HG03354 (cell line): ENCODE results near the gene SYNJ2.

Experiments used
- ATAC-seq: cut with Tn5 transposase; IDR thresholded peaks from one replicate; pipeline ENCODE4 v1.9.1; 2021; ENCODE audit warnings: mild to moderate bottlenecking; ENCODE audit not compliant: unreplicated experiment, poor library complexity, severe bottlenecking

SYNJ2 gene

DNA sequence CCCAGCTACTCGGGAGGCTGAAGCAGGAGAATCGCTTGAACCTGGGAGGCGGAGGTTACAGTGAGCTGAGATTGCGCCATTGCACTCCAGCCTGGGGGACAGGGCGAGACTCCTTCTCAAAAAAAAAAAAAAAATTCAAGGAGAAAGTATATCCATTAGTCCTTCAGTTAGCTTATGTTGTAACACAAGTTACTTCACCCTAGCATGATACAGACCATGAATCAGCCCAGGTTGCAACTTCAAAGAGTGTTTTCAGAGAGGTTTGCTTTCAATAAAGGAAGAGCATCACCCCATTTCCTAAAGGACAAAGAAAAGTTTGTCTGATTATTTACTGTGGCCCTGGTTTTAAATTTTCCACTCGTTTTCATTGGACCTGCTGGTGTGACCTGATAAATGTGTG lies 113.4 kb downstream of the SYNJ2 start:
- no peak for ATAC-seq

DNA sequence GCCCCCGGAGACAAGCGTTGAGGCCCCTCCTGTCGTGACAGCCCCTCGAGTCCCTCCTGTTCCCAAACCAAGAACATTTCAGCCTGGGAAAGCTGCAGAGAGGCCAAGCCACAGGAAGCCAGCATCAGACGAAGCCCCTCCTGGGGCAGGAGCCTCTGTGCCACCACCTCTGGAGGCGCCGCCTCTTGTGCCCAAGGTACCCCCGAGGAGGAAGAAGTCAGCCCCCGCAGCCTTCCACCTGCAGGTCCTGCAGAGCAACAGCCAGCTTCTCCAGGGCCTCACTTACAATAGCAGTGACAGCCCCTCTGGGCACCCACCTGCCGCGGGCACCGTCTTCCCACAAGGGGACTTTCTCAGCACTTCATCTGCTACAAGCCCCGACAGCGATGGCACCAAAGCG lies 114.0 kb downstream of the SYNJ2 start:
- ATAC-seq = no peak

DNA sequence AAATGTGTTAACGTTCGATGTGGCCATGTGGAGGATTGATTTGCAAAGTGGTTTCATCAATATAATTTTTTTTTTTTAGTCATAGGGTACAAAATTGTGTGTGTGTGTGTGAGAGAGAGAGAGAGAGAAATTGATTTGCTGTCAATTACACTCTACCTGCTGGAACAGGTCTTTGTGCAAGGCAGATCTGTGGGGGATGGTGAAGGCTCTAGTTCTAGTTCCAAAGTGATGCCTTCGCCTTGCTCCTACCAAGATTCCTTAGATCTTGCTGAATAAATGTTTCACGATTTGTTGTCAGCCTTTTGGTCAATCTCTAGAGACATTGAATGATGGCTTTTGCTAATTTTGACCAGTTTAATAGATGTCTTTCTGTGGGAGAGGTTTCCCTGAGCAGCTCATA lies 121.6 kb downstream of the SYNJ2 start:
- no peak for ATAC-seq

DNA sequence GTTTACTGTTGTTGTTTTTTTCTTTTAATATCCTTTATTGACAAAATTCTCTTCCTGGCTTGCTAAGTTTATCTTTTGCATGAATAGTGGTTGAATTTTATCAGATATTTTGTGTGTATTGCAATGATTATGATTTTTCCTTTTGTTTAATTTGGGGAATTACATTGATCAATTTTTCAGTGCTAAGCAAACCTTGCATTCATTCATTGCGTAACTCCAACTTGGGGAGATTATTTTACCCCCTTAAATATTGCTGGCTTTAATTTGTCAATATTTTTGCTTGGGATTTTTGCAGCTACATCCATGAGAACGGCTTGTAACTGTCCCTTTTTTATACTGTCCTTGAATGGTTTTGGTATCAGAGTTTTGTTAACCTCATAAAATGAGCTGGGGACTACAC lies 123.0 kb downstream of the SYNJ2 start:
- no peak for ATAC-seq

DNA sequence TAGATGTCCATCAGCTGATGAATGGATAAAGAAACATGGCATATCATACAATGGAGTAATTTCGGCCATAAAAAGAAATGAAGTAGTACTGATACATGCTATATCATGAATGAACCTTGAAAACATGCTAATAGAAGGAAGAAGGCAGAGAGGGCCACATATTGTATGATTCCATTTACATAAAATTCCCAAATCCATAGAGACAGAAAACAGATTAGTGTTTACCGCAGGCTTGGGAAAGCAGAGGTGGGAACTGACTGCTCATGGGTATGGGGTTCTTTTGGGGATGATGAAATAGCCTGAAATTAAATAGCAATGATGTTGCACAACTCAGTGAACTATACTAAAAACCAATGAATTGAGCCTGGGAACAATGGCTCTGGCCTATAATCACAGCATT lies 128.1 kb downstream of the SYNJ2 start:
- no peak for ATAC-seq

DNA sequence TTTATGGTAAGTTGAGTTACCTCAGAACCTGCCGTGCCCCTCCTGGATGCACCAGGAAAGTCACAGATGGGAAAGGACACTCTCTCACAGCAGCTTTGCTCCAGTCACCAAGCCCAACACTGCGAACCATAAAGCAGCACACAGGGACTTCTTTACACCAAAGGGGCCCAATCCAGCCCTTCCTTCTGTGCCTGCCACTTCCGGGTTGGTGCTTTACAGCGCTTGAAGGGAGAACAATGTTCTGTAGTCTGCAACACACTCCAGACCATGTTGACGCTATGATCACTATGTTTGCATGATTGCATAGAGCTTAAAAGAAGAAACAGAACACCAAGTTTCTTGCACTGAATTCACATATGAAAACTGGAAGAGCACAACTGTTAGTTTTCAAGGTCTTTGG lies 129.3 kb downstream of the SYNJ2 start:
- no peak for ATAC-seq

DNA sequence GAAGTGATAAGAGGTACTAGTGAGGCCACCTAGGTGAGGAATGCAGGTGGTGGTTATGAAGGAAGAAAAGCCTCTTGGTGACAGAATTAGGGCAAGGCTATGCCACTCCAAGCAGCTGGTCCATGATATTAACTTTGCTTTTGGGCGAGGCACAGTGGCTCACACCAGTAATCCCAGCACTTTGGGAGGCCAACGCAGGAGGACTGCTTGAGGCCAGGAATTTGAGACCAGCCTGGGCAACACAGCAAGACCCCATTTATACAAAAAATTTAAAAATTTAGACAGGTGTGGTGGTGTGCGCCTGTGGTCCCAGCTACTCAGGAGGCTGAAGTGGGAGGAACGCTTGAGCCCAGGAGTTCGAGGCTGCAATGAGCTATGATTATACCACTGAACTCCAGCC lies 130.3 kb downstream of the SYNJ2 start:
- no peak for ATAC-seq

DNA sequence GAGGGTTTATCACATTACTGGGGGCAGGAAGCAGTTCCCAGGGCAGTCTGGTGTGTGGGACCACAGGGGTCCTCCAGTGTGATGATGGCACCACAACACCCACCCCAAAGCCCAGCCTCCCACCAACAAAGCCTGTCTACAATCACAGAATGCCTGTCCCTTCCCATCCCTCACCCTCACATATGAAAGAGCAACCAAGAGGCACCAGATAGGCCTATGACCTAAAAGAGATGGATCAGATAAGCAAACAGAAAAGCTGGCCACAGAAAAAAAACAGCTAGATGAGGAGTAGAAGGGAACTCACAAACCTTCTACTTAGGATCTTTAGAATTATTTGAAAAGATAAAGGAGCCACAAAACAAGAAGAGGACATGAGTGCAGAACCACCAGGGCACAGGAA lies 132.1 kb downstream of the SYNJ2 start:
- no peak for ATAC-seq

DNA sequence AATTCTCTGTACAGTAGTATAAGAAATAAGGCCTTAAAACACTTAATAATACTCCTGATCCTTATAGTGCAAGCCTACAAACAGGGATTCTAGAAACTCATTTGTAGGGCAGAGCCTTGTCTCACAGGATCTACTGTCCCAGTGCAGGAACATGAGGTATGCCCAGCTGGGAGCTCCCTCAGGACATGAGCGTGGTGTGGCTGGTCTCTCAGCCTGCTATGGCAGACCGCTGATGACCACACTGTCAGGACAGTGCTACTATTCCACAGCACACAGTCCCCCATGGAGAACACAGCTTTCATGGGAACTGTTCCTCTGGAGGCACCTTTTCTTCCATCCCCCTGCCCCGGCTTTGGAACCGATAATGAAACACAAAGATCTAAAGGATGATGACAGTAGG lies 133.4 kb downstream of the SYNJ2 start:
- ATAC-seq = no peak

DNA sequence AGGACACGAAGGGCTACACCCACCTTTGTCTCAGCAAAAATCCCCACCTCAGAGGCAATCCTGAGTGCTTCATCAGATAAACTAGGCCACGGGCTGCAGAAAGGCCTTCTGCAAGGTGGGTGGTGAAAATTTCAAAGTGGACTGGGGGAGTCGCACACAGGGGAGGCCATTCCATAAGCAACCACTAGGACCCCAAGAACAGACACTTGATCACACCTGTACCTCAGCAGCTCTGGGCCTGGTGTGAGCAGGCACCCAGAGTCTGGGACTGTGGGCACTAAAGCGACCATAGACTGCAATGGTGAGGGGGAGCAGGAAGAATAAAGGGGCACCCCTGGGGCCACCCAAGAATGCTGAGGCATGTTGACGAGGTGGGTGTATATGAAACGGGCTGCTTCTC lies 133.8 kb downstream of the SYNJ2 start:
- no peak for ATAC-seq

DNA sequence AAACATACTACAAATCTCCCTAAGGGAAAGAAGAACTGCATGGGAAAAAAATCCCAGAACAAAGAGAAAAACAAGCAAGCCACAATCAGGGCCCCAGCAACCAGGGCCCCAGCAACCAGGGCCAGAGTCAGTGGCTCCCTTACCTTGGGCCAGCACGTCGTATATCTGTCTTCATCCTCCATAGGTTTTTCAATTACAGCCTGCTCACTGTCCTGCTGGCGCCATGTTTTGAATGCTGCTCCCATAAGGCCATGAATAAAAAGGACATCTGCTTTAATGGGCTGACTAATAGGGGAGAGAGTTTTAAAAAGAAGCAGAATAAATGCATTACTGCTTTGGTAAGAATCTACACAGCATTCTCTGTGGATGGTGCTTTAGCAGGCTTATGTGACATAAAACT lies 137.2 kb downstream of the SYNJ2 start:
- no peak for ATAC-seq

DNA sequence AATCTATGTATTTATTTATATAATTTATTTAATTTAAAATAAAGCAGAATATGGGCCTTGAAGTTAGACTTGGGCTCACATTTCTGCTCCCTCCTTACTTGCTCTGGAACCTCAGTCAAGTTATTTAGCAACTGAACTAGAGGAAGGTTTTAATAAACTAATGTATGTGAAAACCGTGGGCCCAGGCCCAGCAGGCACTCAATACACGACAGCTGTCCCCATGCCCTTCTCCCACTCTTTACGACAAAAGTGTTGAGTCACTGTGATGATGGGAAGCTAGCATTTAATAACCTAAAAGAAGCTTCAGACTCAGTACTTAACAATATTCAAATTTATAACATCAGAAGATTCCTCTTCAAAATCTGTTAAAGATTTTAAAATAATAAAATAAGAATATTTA lies 139.7 kb downstream of the SYNJ2 start:
- ATAC-seq = no peak

DNA sequence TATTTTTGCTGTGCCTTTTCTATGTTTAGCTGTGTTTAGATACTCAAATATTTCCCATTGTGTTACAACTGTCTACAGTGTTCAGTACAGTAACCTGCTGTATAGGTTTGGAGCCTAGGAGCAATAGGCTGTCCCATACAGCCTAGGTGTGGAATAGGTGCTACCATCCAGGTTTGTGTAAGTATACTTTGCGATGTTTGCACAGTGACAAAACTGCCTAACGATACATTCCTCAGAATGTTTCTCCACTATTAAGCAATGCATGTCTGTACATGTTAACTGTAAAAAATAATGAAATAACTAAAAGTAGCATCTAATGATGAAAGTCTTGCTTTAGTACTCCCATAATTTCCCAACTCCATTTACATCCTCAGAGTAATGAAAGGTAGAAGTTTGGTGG lies 140.4 kb downstream of the SYNJ2 start:
- no peak for ATAC-seq

DNA sequence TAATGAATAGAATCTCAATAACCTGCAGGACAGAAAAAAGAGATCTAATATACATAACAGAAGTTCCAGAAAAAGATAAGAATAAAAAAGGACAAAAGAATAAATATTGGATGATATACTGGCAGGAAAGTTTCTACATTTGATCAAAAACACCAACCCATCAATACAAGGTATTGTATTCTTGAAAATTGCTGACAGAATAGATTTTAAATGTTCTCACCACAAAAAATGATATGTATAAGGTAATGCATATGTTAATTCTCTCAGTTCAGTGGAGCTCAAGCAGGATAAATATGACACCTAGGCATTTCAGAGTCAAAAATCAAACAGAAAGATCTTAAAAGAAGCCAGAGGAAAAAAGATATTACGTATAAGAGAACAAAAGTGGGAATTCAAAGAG lies 142.6 kb downstream of the SYNJ2 start:
- no peak for ATAC-seq

DNA sequence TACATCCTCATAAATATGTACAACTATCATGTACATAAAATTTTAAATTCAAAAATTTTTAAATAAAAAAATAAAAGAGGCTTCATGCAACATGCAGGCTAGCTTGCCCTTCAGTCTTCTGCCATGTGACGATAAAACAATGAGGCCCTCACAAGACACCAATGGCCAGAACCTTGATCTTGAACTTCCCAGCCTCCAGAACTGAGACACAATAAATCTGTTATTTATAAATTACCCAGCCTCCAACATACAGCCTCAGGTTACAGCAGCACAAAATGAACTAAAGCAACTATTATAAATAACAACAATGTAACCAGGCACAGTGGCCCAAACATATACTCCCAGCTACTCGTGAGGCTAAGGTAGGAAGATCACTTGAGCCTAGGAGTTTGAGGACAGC lies 143.6 kb downstream of the SYNJ2 start:
- ATAC-seq = no peak

DNA sequence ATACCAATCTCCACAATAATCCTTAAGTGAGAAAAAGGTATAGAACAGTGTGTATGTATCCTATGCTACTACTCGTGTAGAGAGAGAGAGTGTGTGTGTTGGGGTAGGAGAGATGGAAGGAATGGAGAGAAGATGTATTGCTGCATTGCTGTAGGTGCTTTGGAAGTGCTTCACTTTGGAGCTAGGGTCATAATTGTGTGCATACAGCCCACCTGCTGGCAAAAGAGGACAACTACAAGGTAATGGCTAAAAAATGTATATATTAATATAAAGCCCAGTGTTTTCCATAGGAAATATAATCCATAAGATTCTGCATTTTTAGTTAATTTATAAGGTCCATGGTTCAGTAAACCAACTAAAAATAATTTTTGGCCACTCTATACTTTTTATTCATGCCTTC lies 150.3 kb downstream of the SYNJ2 start:
- ATAC-seq = peak; percentile 63

DNA sequence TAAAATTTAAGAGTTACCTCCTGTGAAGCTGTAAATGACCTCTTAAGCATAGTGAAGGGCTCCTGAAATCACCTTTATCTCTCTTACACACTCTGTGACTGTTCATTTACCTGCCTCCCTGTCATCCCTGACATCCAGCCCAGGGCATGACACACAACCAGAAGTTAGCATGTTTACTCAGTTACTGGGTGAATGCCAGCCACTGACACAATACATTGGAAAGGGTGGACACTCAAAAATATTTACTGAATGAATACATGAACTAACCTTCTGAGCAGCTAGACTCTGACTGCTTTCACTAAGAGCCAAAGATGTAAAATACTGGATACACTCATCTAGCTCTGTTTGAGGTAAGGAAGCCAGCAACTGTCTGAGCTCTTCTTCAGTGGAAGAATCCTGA lies 161.1 kb downstream of the SYNJ2 start:
- ATAC-seq = no peak

DNA sequence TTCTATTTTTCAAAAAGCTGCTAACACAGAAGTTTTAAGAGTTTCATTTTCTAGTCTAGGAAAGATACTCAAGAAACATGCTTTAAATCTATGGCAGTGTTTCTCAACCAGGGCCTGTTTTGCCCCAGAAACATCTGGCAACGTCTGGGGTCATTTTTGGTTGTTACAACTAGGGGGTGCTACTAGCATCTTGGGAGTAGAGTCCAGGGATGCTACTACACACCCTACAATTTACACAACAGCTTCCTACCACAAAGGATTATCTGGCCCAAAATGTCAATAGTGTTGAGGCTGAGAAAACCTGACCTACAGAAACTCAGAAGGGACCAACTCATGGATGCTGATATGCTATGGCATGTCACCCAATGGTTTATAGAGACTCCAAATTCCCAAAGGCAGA lies 162.0 kb downstream of the SYNJ2 start:
- no peak for ATAC-seq
